WTC11 (cell line): ENCODE data around the gene ASIC3. TPM values are rescaled to one million over a fixed set of nuclear protein-coding genes. Genes with fewer than 3 reads are reported as not detected.
A peak's percentile ranks its signal among the peaks of the same experiment; 100 is the strongest.

ENCODE experiments used
- ATAC-seq: fragments of 200-7000 bp; cut with Tn5 transposase; 2 replicates; pipeline ENCODE4 v1.10.0; 2021; ENCODE audit warnings: mild to moderate bottlenecking, moderate library complexity
- CTCF ChIA-PET: fragments of 300-600 bp; sonication (Branson Sonifier 250); formaldehyde crosslinking; loops from one replicate; lab custom pipeline; 2021; ENCODE audit warnings: antibody characterized with exemption; lab: Charles Lee
- POLR2A ChIA-PET: fragments of 350-600 bp; sonication (Branson Sonifier 250); formaldehyde crosslinking; loops from one replicate; lab custom pipeline; 2021; ENCODE audit warnings: antibody characterized with exemption; lab: Charles Lee
- DNase-seq: peaks from one replicate; pipeline ENCODE4 v3.0.0; 2021; ENCODE audit warnings: low spot score
- H3K27ac Mint-ChIP-seq: 2 replicates; pipeline ENCODE4 v1.8.0; 2021; ENCODE audit warnings: mixed read lengths
- H3K27me3 Mint-ChIP-seq: 2 replicates; pipeline ENCODE4 v1.8.0; 2021; ENCODE audit warnings: low read depth, mild to moderate bottlenecking, moderate library complexity, mixed read lengths
- H3K36me3 Mint-ChIP-seq: 2 replicates; pipeline ENCODE4 v1.8.0; 2021; ENCODE audit warnings: mixed read lengths
- H3K4me1 Mint-ChIP-seq: 2 replicates; pipeline ENCODE4 v1.8.0; 2022; ENCODE audit warnings: mixed read lengths
- H3K4me3 Mint-ChIP-seq: 2 replicates; pipeline ENCODE4 v1.8.0; 2021; ENCODE audit warnings: mild to moderate bottlenecking, moderate library complexity, mixed read lengths
- H3K9me3 Mint-ChIP-seq: 2 replicates; pipeline ENCODE4 v1.8.0; 2021; ENCODE audit warnings: mixed read lengths
- CREB1 ChIP-seq: sonication (generic); formaldehyde crosslinking; IDR thresholded peaks from 2 replicates; pipeline ENCODE4 v1.8.0; 2023; ENCODE audit warnings: mild to moderate bottlenecking, missing genetic modification reagents
- ETV6 ChIP-seq: sonication (generic); formaldehyde crosslinking; IDR thresholded peaks from 2 replicates; pipeline ENCODE4 v1.8.1; 2022; ENCODE audit warnings: mild to moderate bottlenecking, missing genetic modification reagents
- GRHL2 ChIP-seq: fragments of 250-450 bp; sonication (Bioruptor Pico); IDR thresholded peaks from 2 replicates; pipeline ENCODE4 v1.8.0; 2022; ENCODE audit warnings: mild to moderate bottlenecking, moderate library complexity; ENCODE audit not compliant: insufficient replicate concordance, severe bottlenecking
- MXD4 ChIP-seq: fragments of 250-450 bp; sonication (Bioruptor Pico); IDR thresholded peaks from 2 replicates; pipeline ENCODE4 v1.8.0; 2021; ENCODE audit warnings: mild to moderate bottlenecking, moderate library complexity, borderline replicate concordance
- NFATC4 ChIP-seq: fragments of 250-450 bp; sonication (Bioruptor Pico); IDR thresholded peaks from 2 replicates; pipeline ENCODE4 v1.9.0; 2021; ENCODE audit warnings: mild to moderate bottlenecking
- NFYB ChIP-seq: sonication (generic); formaldehyde crosslinking; conservative IDR thresholded peaks from 2 replicates; pipeline ENCODE4 v1.8.0; 2022; ENCODE audit warnings: low read depth, missing genetic modification reagents
- NR3C1 ChIP-seq: sonication (generic); formaldehyde crosslinking; conservative IDR thresholded peaks from 2 replicates; pipeline ENCODE4 v1.8.1; 2023; ENCODE audit warnings: low read depth, mild to moderate bottlenecking, missing genetic modification reagents
- RORB ChIP-seq: fragments of 250-450 bp; sonication (Bioruptor Pico); IDR thresholded peaks from 2 replicates; pipeline ENCODE4 v1.9.0; 2021; ENCODE audit warnings: mild to moderate bottlenecking
- SMAD3 ChIP-seq: sonication (generic); formaldehyde crosslinking; IDR thresholded peaks from 2 replicates; pipeline ENCODE4 v1.8.0; 2022; ENCODE audit warnings: missing genetic modification reagents, mild to moderate bottlenecking, borderline replicate concordance
- SMAD4 ChIP-seq: sonication (generic); formaldehyde crosslinking; IDR thresholded peaks from 2 replicates; pipeline ENCODE4 v1.8.0; 2022; ENCODE audit warnings: mild to moderate bottlenecking, missing genetic modification reagents
- TEAD4 ChIP-seq: sonication (generic); formaldehyde crosslinking; IDR thresholded peaks from 2 replicates; pipeline ENCODE4 v1.8.0; 2022; ENCODE audit warnings: mild to moderate bottlenecking, missing genetic modification reagents
- TP53 ChIP-seq: sonication (generic); formaldehyde crosslinking; IDR thresholded peaks from 2 replicates; pipeline ENCODE4 v1.8.1; 2023; ENCODE audit warnings: mild to moderate bottlenecking, missing genetic modification reagents
- ZNF138 ChIP-seq: sonication (generic); formaldehyde crosslinking; conservative IDR thresholded peaks from 2 replicates; pipeline ENCODE4 v1.8.1; 2022; ENCODE audit warnings: mild to moderate bottlenecking, moderate library complexity, missing genetic modification reagents
- ZNF263 ChIP-seq: sonication (generic); formaldehyde crosslinking; IDR thresholded peaks from 2 replicates; pipeline ENCODE4 v1.8.1; 2022; ENCODE audit warnings: low read depth, mild to moderate bottlenecking, moderate library complexity, missing genetic modification reagents
- ZNF423 ChIP-seq: fragments of 250-450 bp; sonication (Bioruptor Pico); IDR thresholded peaks from 2 replicates; pipeline ENCODE4 v2.1.2; 2022; ENCODE audit warnings: mild to moderate bottlenecking, moderate library complexity
- total RNA-seq: library from RNA; stranded (reverse); gene quantifications from 3 replicates; pipeline ENCODE4 v1.2.3, GENCODE V29; 2021
- TF ChIP-seq, protein P1 (sequence below): sonication (generic); formaldehyde crosslinking; IDR thresholded peaks from 2 replicates; pipeline ENCODE4 v1.8.0; 2022; ENCODE audit warnings: missing genetic modification reagents
- TF ChIP-seq, protein P2 (sequence below): sonication (generic); formaldehyde crosslinking; IDR thresholded peaks from 2 replicates; pipeline ENCODE4 v1.8.1; 2022; ENCODE audit warnings: mild to moderate bottlenecking, missing genetic modification reagents, moderate library complexity, borderline replicate concordance
- TF ChIP-seq, protein P3 (sequence below): sonication (generic); formaldehyde crosslinking; conservative IDR thresholded peaks from 2 replicates; pipeline ENCODE4 v1.8.1; 2023; ENCODE audit warnings: mild to moderate bottlenecking, low read depth, missing genetic modification reagents, moderate library complexity
- TF ChIP-seq, protein P4 (sequence below): sonication (generic); formaldehyde crosslinking; IDR thresholded peaks from 2 replicates; pipeline ENCODE4 v1.8.1; 2023; ENCODE audit warnings: mild to moderate bottlenecking, missing genetic modification reagents
- TF ChIP-seq, protein P5 (sequence below): fragments of 250-450 bp; sonication (Bioruptor Pico); IDR thresholded peaks from 2 replicates; pipeline ENCODE4 v2.1.2; 2022; ENCODE audit warnings: mild to moderate bottlenecking, moderate library complexity
- TF ChIP-seq, protein P6 (sequence below): fragments of 250-450 bp; sonication (Bioruptor Pico); IDR thresholded peaks from 2 replicates; pipeline ENCODE4 v1.9.0; 2021; ENCODE audit warnings: mild to moderate bottlenecking

Gene ASIC3
- total RNA-seq, 1 experiment from 2014 or later = 5.5 TPM

DNA sequence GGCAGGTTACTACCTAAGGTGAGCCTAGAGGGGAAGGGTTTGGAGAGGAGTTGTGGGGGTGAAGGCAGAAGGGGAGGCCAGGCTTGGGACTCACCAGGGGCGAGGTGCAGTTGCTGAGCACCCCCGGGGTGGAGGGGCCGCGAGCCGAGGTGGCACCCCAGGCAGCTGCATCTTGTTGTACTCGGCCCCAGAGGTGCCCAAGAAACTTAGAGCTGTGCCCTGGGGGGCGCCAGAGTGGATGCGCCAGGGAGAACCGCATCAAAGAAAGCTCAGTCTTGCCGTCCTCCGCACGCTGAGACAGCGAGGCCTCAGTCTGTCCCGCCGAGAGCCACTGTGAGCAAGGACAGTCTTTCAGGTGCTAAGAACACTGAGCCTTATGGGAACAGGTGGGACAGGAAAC is 31.4 kb upstream of the ASIC3 start (continued):
- TF ChIP-seq, protein P1, sequence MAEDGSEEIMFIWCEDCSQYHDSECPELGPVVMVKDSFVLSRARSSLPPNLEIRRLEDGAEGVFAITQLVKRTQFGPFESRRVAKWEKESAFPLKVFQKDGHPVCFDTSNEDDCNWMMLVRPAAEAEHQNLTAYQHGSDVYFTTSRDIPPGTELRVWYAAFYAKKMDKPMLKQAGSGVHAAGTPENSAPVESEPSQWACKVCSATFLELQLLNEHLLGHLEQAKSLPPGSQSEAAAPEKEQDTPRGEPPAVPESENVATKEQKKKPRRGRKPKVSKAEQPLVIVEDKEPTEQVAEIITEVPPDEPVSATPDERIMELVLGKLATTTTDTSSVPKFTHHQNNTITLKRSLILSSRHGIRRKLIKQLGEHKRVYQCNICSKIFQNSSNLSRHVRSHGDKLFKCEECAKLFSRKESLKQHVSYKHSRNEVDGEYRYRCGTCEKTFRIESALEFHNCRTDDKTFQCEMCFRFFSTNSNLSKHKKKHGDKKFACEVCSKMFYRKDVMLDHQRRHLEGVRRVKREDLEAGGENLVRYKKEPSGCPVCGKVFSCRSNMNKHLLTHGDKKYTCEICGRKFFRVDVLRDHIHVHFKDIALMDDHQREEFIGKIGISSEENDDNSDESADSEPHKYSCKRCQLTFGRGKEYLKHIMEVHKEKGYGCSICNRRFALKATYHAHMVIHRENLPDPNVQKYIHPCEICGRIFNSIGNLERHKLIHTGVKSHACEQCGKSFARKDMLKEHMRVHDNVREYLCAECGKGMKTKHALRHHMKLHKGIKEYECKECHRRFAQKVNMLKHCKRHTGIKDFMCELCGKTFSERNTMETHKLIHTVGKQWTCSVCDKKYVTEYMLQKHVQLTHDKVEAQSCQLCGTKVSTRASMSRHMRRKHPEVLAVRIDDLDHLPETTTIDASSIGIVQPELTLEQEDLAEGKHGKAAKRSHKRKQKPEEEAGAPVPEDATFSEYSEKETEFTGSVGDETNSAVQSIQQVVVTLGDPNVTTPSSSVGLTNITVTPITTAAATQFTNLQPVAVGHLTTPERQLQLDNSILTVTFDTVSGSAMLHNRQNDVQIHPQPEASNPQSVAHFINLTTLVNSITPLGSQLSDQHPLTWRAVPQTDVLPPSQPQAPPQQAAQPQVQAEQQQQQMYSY (CRISPR knock-in tag) = no peak
- TF ChIP-seq, protein P2, sequence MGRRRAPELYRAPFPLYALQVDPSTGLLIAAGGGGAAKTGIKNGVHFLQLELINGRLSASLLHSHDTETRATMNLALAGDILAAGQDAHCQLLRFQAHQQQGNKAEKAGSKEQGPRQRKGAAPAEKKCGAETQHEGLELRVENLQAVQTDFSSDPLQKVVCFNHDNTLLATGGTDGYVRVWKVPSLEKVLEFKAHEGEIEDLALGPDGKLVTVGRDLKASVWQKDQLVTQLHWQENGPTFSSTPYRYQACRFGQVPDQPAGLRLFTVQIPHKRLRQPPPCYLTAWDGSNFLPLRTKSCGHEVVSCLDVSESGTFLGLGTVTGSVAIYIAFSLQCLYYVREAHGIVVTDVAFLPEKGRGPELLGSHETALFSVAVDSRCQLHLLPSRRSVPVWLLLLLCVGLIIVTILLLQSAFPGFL (CRISPR knock-in tag) = no peak
- no peak for TF ChIP-seq RORB (CRISPR knock-in tag)

DNA sequence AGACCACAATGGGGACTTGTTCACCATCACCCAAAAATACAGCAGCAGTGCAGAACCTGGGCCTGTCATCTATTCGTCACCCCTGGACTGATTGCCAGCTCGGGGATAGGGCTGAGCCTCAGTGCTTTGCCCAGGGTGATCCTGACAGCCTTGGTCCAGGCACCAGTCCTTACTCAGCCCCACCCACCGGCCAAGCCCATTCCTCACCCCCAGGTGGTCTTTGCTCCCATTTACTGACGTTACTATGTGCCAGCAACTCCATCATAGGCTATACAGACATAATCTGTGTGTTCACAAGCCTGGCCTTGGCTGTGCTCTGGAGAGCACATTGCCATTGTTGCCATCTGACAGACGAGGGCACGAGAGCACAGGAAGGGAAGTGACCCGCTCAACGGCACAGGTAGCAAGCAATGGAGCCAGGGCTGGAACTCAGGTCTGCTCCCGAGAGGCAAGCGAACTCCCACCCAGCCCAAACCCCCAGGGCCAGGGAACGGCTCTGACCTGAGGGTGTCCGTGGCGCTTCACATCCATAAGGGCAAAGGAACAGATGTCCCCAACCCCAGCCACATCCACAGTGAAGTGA is 30.9 kb upstream of the ASIC3 start:
- TF ChIP-seq NFATC4 (CRISPR knock-in tag) = no peak
- TF ChIP-seq, protein P2 (CRISPR knock-in tag) = no peak
- TF ChIP-seq, protein P3, sequence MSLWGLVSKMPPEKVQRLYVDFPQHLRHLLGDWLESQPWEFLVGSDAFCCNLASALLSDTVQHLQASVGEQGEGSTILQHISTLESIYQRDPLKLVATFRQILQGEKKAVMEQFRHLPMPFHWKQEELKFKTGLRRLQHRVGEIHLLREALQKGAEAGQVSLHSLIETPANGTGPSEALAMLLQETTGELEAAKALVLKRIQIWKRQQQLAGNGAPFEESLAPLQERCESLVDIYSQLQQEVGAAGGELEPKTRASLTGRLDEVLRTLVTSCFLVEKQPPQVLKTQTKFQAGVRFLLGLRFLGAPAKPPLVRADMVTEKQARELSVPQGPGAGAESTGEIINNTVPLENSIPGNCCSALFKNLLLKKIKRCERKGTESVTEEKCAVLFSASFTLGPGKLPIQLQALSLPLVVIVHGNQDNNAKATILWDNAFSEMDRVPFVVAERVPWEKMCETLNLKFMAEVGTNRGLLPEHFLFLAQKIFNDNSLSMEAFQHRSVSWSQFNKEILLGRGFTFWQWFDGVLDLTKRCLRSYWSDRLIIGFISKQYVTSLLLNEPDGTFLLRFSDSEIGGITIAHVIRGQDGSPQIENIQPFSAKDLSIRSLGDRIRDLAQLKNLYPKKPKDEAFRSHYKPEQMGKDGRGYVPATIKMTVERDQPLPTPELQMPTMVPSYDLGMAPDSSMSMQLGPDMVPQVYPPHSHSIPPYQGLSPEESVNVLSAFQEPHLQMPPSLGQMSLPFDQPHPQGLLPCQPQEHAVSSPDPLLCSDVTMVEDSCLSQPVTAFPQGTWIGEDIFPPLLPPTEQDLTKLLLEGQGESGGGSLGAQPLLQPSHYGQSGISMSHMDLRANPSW = no peak
- no peak for TF ChIP-seq SMAD4
- TF ChIP-seq, protein P4, sequence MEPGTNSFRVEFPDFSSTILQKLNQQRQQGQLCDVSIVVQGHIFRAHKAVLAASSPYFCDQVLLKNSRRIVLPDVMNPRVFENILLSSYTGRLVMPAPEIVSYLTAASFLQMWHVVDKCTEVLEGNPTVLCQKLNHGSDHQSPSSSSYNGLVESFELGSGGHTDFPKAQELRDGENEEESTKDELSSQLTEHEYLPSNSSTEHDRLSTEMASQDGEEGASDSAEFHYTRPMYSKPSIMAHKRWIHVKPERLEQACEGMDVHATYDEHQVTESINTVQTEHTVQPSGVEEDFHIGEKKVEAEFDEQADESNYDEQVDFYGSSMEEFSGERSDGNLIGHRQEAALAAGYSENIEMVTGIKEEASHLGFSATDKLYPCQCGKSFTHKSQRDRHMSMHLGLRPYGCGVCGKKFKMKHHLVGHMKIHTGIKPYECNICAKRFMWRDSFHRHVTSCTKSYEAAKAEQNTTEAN (CRISPR knock-in tag) = no peak
- TF ChIP-seq SMAD3 (CRISPR knock-in tag) = no peak
- no peak for TF ChIP-seq TP53 (CRISPR knock-in tag)
- TF ChIP-seq TEAD4 (CRISPR knock-in tag) = no peak
- TF ChIP-seq, protein P5, sequence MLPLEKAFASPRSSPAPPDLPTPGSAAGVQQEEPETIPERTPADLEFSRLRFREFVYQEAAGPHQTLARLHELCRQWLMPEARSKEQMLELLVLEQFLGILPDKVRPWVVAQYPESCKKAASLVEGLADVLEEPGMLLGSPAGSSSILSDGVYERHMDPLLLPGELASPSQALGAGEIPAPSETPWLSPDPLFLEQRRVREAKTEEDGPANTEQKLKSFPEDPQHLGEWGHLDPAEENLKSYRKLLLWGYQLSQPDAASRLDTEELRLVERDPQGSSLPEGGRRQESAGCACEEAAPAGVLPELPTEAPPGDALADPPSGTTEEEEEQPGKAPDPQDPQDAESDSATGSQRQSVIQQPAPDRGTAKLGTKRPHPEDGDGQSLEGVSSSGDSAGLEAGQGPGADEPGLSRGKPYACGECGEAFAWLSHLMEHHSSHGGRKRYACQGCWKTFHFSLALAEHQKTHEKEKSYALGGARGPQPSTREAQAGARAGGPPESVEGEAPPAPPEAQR (CRISPR knock-in tag) = no peak
- no peak for TF ChIP-seq ZNF138 (CRISPR knock-in tag)
- TF ChIP-seq ZNF263 (CRISPR knock-in tag) = no peak
- TF ChIP-seq ZNF423 = no peak
- no peak for TF ChIP-seq NR3C1 (CRISPR knock-in tag)
- TF ChIP-seq NFYB (CRISPR knock-in tag) = no peak
- no peak for TF ChIP-seq GRHL2 (CRISPR knock-in tag)
- no peak for TF ChIP-seq CREB1 (CRISPR knock-in tag)
- TF ChIP-seq MXD4 (CRISPR knock-in tag) = no peak
- TF ChIP-seq, protein P6, sequence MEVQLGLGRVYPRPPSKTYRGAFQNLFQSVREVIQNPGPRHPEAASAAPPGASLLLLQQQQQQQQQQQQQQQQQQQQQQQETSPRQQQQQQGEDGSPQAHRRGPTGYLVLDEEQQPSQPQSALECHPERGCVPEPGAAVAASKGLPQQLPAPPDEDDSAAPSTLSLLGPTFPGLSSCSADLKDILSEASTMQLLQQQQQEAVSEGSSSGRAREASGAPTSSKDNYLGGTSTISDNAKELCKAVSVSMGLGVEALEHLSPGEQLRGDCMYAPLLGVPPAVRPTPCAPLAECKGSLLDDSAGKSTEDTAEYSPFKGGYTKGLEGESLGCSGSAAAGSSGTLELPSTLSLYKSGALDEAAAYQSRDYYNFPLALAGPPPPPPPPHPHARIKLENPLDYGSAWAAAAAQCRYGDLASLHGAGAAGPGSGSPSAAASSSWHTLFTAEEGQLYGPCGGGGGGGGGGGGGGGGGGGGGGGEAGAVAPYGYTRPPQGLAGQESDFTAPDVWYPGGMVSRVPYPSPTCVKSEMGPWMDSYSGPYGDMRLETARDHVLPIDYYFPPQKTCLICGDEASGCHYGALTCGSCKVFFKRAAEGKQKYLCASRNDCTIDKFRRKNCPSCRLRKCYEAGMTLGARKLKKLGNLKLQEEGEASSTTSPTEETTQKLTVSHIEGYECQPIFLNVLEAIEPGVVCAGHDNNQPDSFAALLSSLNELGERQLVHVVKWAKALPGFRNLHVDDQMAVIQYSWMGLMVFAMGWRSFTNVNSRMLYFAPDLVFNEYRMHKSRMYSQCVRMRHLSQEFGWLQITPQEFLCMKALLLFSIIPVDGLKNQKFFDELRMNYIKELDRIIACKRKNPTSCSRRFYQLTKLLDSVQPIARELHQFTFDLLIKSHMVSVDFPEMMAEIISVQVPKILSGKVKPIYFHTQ (CRISPR knock-in tag) = no peak
- no peak for TF ChIP-seq ETV6
- TF ChIP-seq, all 79 proteins: peak for 0
- Mint-ChIP-seq H3K4me3 (peak overlapping the region; percentile 68), H3K9me3 (no peaks in the 10 kb centered on the region), H3K27ac (no peak overlapping the region), H3K27me3 (peaks cover 82% of the 10 kb centered on the region), H3K36me3 (no peaks in the 10 kb centered on the region), H3K4me1 (peaks cover 43% of the 10 kb centered on the region)
- ChIA-PET POLR2A (interaction anchor here (0.9 kb wide), 1 partner anchor 25 kb away, joined by 3 read pairs; no protein-coding TSS in a partner anchor), CTCF (interaction anchor here (0.5 to 6.3 kb wide), 32 partner anchors 9 to 210 kb away, joined by 3 to 112 read pairs (median 8); partner anchors contain the start of genes ABCB8, ABCF2, AOC1 and CDK5)
- no peak for DNase-seq
- ATAC-seq = no peak
